H1 (cell line): ENCODE results near the gene PKN1. TPM values are rescaled to one million over a fixed set of nuclear protein-coding genes. Genes with fewer than 3 reads are reported as not detected.

Experiments used
- CHD7 ChIP-seq: fragments of 300-600 bp; sonication (generic); IDR thresholded peaks from 2 replicates; pipeline ENCODE4 v1.7.1; 2012; ENCODE audit warnings: low read length, moderate library complexity, mild to moderate bottlenecking, inconsistent platforms; ENCODE audit not compliant: insufficient replicate concordance
- polyA plus RNA-seq, 7 experiments: library from polyadenylated mRNA; depleted of rRNA in 3 of 7; stranded (reverse) in 5 of 7; unstranded in 2 of 7; fragments of >200 nt in 5 of 7; fragments of 200-250 nt in 2 of 7; gene quantifications; 1 replicate in 5 of 7; 2 replicates in 1 of 7; 4 replicates in 1 of 7; pipeline versions ENCODE4 v1.2.1 to v1.2.3, GENCODE V29; 2011 to 2013; ENCODE audit warnings: missing spikeins in 2 of 7, mixed read lengths in 2 of 7
- total RNA-seq: library from RNA; stranded (reverse); fragmentation: NEBNext Ultra II Directional; extraction: Animal tissue kit (Norgen Biotek cat#: 25700); gene quantifications from 2 replicates; pipeline ENCODE4 v1.2.1, GENCODE V29; 2021

PKN1 gene
- total and polyA plus RNA-seq, 2 of the 8 experiments (the other 6 are each of a cell fraction or from before 2014, with no cell fraction given), result 65.2 to 162 TPM

- no peak for TF ChIP-seq CHD7
These were observed 20.0 kb upstream of the PKN1 start (continued) for GRCh38 chr19:14412996-14413692.
